Astrocyte (in vitro differentiated cells and primary cell): Measurements from ENCODE around the gene RAB40AL. TPM values are rescaled to one million over a fixed set of nuclear protein-coding genes. Genes with fewer than 3 reads are reported as not detected.
A peak's percentile ranks its signal among the peaks of the same experiment; 100 is the strongest.
"Not testable (repeated sequence)": the region's sequence is repeated elsewhere in the genome, so short reads cannot be mapped to it uniquely, and the experiment has no call there.

Source experiments
- DNase-seq: peaks from one replicate; pipeline ENCODE4 v3.0.0-alpha.2; 2010; ENCODE audit warnings: low read depth
- FAIRE-seq: peaks from 2 replicates; lab custom pipeline; 2011; peaks lifted over from hg19 to GRCh38; lab: Jason Lieb, UNC
- H2AFZ ChIP-seq: 2 replicates; pipeline ENCODE4 v1.6.0; 2012; ENCODE audit warnings: low read depth, low read length, inconsistent platforms
- H3K27ac ChIP-seq: 2 replicates; pipeline ENCODE4 v1.5.1; 2011; ENCODE audit warnings: low read depth, low read length, inconsistent platforms
- H3K27me3 ChIP-seq: 2 replicates; pipeline ENCODE4 v1.6.0; 2011; ENCODE audit warnings: low read length, inconsistent platforms; ENCODE audit not compliant: insufficient read depth
- H3K36me3 ChIP-seq: 2 replicates; pipeline ENCODE4 v1.5.1; 2011; ENCODE audit warnings: low read length, inconsistent platforms; ENCODE audit not compliant: insufficient read depth
- H3K4me1 ChIP-seq: 2 replicates; pipeline ENCODE4 v1.5.1; 2011; ENCODE audit warnings: low read length, inconsistent platforms; ENCODE audit not compliant: insufficient read depth
- H3K4me2 ChIP-seq: 2 replicates; pipeline ENCODE4 v1.6.0; 2012; ENCODE audit warnings: low read length, inconsistent platforms
- H3K4me3 ChIP-seq: 2 replicates; pipeline ENCODE4 v1.5.1; 2011; ENCODE audit warnings: low read depth, mild to moderate bottlenecking, low read length, inconsistent platforms; ENCODE audit not compliant: insufficient read depth
- H3K79me2 ChIP-seq: 2 replicates; pipeline ENCODE4 v1.6.0; 2012; ENCODE audit warnings: mild to moderate bottlenecking, low read length, inconsistent platforms; ENCODE audit not compliant: insufficient read depth
- H3K9ac ChIP-seq: 2 replicates; pipeline ENCODE4 v1.6.0; 2012; ENCODE audit warnings: mild to moderate bottlenecking, low read length, inconsistent platforms
- H3K9me3 ChIP-seq: 2 replicates; pipeline ENCODE4 v1.5.1; 2012; ENCODE audit warnings: low read depth, mild to moderate bottlenecking, low read length, inconsistent platforms; ENCODE audit not compliant: insufficient read depth
- H4K20me1 ChIP-seq: 2 replicates; pipeline ENCODE4 v1.6.0; 2012; ENCODE audit warnings: low read length, inconsistent platforms; ENCODE audit not compliant: insufficient read depth
- H3K27ac Mint-ChIP-seq: one replicate; pipeline ENCODE4 v1.8.0; 2021; ENCODE audit warnings: mild to moderate bottlenecking, mixed read lengths; ENCODE audit not compliant: unreplicated experiment
- H3K27me3 Mint-ChIP-seq: one replicate; pipeline ENCODE4 v1.8.0; 2021; ENCODE audit warnings: low read depth, mixed read lengths; ENCODE audit not compliant: unreplicated experiment
- H3K36me3 Mint-ChIP-seq: one replicate; pipeline ENCODE4 v1.8.0; 2021; ENCODE audit warnings: low read depth, mixed read lengths; ENCODE audit not compliant: unreplicated experiment
- H3K4me1 Mint-ChIP-seq: one replicate; pipeline ENCODE4 v1.8.0; 2021; ENCODE audit warnings: low read depth, mixed read lengths; ENCODE audit not compliant: unreplicated experiment
- H3K4me3 Mint-ChIP-seq: one replicate; pipeline ENCODE4 v1.8.0; 2021; ENCODE audit warnings: mild to moderate bottlenecking, moderate library complexity, mixed read lengths; ENCODE audit not compliant: unreplicated experiment
- H3K9me3 Mint-ChIP-seq: one replicate; pipeline ENCODE4 v1.8.0; 2021; ENCODE audit warnings: mild to moderate bottlenecking, mixed read lengths; ENCODE audit not compliant: unreplicated experiment
- CTCF ChIP-seq: IDR thresholded peaks from 2 replicates; pipeline ENCODE4 v1.5.1; 2011; ENCODE audit warnings: low read depth, mild to moderate bottlenecking, inconsistent platforms, low read length, moderate library complexity; ENCODE audit not compliant: insufficient read depth
- EZH2 ChIP-seq: IDR thresholded peaks from 2 replicates; pipeline ENCODE4 v1.6.1; 2012; ENCODE audit warnings: mild to moderate bottlenecking, low read length, inconsistent platforms; ENCODE audit not compliant: insufficient read depth
- total RNA-seq: library from RNA; stranded (reverse); gene quantifications from 2 replicates; pipeline ENCODE4 v1.2.1, GENCODE V29; 2021

Gene RAB40AL
- total RNA-seq, 1 donor from 2014 or later, result 0.25 TPM

GRCh38 chrX:102964940-102965339 lies 27.9 kb downstream of the RAB40AL start:
- DNase-seq (no peak), FAIRE-seq (peak; percentile 13)
- Histone ChIP-seq H3K27me3 (no peaks in the 10 kb centered on the region), H3K9me3 (no peaks in the 10 kb centered on the region), H4K20me1 (no peaks in the 10 kb centered on the region), H3K9ac (no peak overlapping the region), H3K4me2 (no peak overlapping the region), H3K79me2 (no peaks in the 10 kb centered on the region), H3K27ac (no peak overlapping the region), H3K4me1 (peaks cover 2% of the 10 kb centered on the region), H2AFZ (no peak overlapping the region), H3K4me3 (no peak overlapping the region), H3K36me3 (no peaks in the 10 kb centered on the region)
- Mint-ChIP-seq H3K27me3 (no peaks in the 10 kb centered on the region), H3K36me3 (no peaks in the 10 kb centered on the region), H3K4me1 (no peaks in the 10 kb centered on the region), H3K27ac (no peak overlapping the region), H3K4me3 (no peak overlapping the region), H3K9me3 (peaks cover 6% of the 10 kb centered on the region)
- TF ChIP-seq EZH2 (no peak), CTCF (no peak)

GRCh38 chrX:102966701-102967100 lies 29.6 kb downstream of the RAB40AL start:
- Mint-ChIP-seq H3K9me3 (peaks cover 10% of the 10 kb centered on the region), H3K27ac (no peak overlapping the region), H3K4me3 (no peak overlapping the region), H3K4me1 (no peaks in the 10 kb centered on the region), H3K27me3 (no peaks in the 10 kb centered on the region), H3K36me3 (no peaks in the 10 kb centered on the region)
- Histone ChIP-seq H3K9me3 (no peaks in the 10 kb centered on the region), H3K4me1 (no peaks in the 10 kb centered on the region), H3K27ac (no peak overlapping the region), H3K27me3 (no peaks in the 10 kb centered on the region), H3K36me3 (no peaks in the 10 kb centered on the region), H3K4me2 (no peak overlapping the region), H3K9ac (no peak overlapping the region), H4K20me1 (no peaks in the 10 kb centered on the region), H3K79me2 (no peaks in the 10 kb centered on the region), H3K4me3 (no peak overlapping the region), H2AFZ (no peak overlapping the region)
- TF ChIP-seq CTCF, result no peak
- no peak for TF ChIP-seq EZH2
- DNase-seq (peak; percentile 43), FAIRE-seq (peak; percentile 80)

- Histone ChIP-seq H3K36me3 (no peaks in the 10 kb centered on the region), H2AFZ (no peak overlapping the region), H3K4me1 (no peaks in the 10 kb centered on the region), H3K9ac (no peak overlapping the region), H3K79me2 (no peaks in the 10 kb centered on the region), H3K27ac (no peak overlapping the region), H3K4me3 (no peak overlapping the region), H3K9me3 (no peaks in the 10 kb centered on the region), H3K4me2 (no peak overlapping the region), H3K27me3 (no peaks in the 10 kb centered on the region), H4K20me1 (no peaks in the 10 kb centered on the region)
- H3K27ac Mint-ChIP-seq, result no peak overlapping the region
- FAIRE-seq, result no peak
- peaks cover 19% of the 10 kb centered on the region for H3K9me3 Mint-ChIP-seq
- no peaks in the 10 kb centered on the region for H3K27me3 Mint-ChIP-seq
- DNase-seq, result no peak
- no peaks in the 10 kb centered on the region for H3K4me1 Mint-ChIP-seq
- no peak overlapping the region for H3K4me3 Mint-ChIP-seq
- TF ChIP-seq CTCF (no peak), EZH2 (no peak)
- H3K36me3 Mint-ChIP-seq, result no peaks in the 10 kb centered on the region
Observed at GRCh38 chrX:102968216-102968615, 31.1 kb downstream of the RAB40AL start.

- not testable (repeated sequence) for FAIRE-seq, H3K4me3 ChIP-seq, H3K4me1 ChIP-seq, H2AFZ ChIP-seq, H3K27ac ChIP-seq, H3K27me3 Mint-ChIP-seq, H3K36me3 Mint-ChIP-seq, H3K9me3 ChIP-seq, H3K36me3 ChIP-seq, H3K4me1 Mint-ChIP-seq, H3K27me3 ChIP-seq, H3K4me3 Mint-ChIP-seq, H3K9ac ChIP-seq, H3K27ac Mint-ChIP-seq, DNase-seq, H3K79me2 ChIP-seq, H4K20me1 ChIP-seq, H3K4me2 ChIP-seq
- H3K9me3 Mint-ChIP-seq, result peaks cover 19% of the 10 kb centered on the region
Observed at GRCh38 chrX:102971536-102971935, 34.5 kb downstream of the RAB40AL start.
